SU-DHL-6 (cell line): ENCODE results near the gene ADK.

Experiments
- CTCF ChIP-seq: fragments of 200-600 bp; sonication (generic); IDR thresholded peaks from one replicate; pipeline ENCODE4 v1.5.1; 2017; ENCODE audit warnings: antibody characterized with exemption, mild to moderate bottlenecking, low read length, moderate library complexity; ENCODE audit not compliant: insufficient read depth, poor library complexity, severe bottlenecking
- EZH2phosphoT487 ChIP-seq: fragments of 200-600 bp; sonication (generic), shearing (Covaris generic); conservative IDR thresholded peaks from 2 replicates; pipeline ENCODE4 v1.6.1; 2018; ENCODE audit warnings: mild to moderate bottlenecking, antibody characterized with exemption, low read length, moderate library complexity, mixed read lengths

- TF ChIP-seq CTCF (no peak), EZH2phosphoT487 (no peak)
These were observed 391.1 kb downstream of the ADK start for GRCh38 chr10:74542077-74542476.
